Upper lobe of left lung (tissue), 6 donors: ENCODE measurements around the gene AMOTL2. TPM values are rescaled to one million over a fixed set of nuclear protein-coding genes. Genes with fewer than 3 reads are reported as not detected.

Experiments
- ATAC-seq, 2 donors: fragments of 200-7000 bp; cut with Tn5 transposase; one replicate each; pipeline ENCODE4 v1.9.1; 2022; ENCODE audit warnings: mild to moderate bottlenecking in 2 of 2, moderate library complexity in 2 of 2; ENCODE audit not compliant: low FRiP score in 2 of 2
- DNase-seq, 2 donors: peaks; one replicate each; pipeline ENCODE4 v3.0.0-alpha.2; 2019 to 2020
- H3K27ac ChIP-seq, 4 donors: fragments of 200-600 bp; sonication (generic); one replicate each; pipeline ENCODE4 v1.5.1; 2016 to 2019
- H3K27me3 ChIP-seq, 4 donors: fragments of 200-600 bp; sonication (generic); one replicate each; pipeline ENCODE4 v1.5.1; 2017 to 2019
- H3K36me3 ChIP-seq, 4 donors: fragments of 200-600 bp; sonication (generic); one replicate each; pipeline ENCODE4 v1.5.1; 2016 to 2019
- H3K4me1 ChIP-seq, 4 donors: fragments of 200-600 bp; sonication (generic); one replicate each; pipeline ENCODE4 v1.5.1; 2018 to 2019
- H3K4me3 ChIP-seq, 4 donors: fragments of 200-600 bp; sonication (generic); one replicate each; pipeline ENCODE4 v1.5.1; 2017 to 2019; ENCODE audit warnings: mild to moderate bottlenecking in 2 of 4, moderate library complexity in 1 of 4
- H3K9me3 ChIP-seq, 4 donors: fragments of 200-600 bp; sonication (generic); one replicate each; pipeline ENCODE4 v1.5.1; 2018 to 2019
- CTCF ChIP-seq, 6 experiments: fragments of 450-650 bp in 4 of 6; fragments of 200-600 bp in 2 of 6; sonication (generic) in 2 of 6; IDR thresholded peaks; one replicate each; pipeline ENCODE4 v1.5.1; 2016 to 2019; ENCODE audit warnings: antibody characterized with exemption in 6 of 6
- EP300 ChIP-seq, 4 donors: sonication (generic); formaldehyde crosslinking; IDR thresholded peaks; one replicate each; pipeline ENCODE4 v1.5.1; 2017; ENCODE audit warnings: antibody characterized with exemption in 4 of 4, control low read depth in 2 of 4
- POLR2A ChIP-seq, 4 donors: fragments of 450-650 bp; IDR thresholded peaks; one replicate each; pipeline ENCODE4 v1.5.1; 2016 to 2017; ENCODE audit warnings: antibody characterized with exemption in 4 of 4, mild to moderate bottlenecking in 2 of 4
- POLR2AphosphoS5 ChIP-seq, 2 donors: sonication (generic); formaldehyde crosslinking; IDR thresholded peaks; one replicate each; pipeline ENCODE4 v1.5.1; 2017; ENCODE audit warnings: antibody characterized with exemption in 2 of 2
- WGBS, 2 donors: methylation state at CpG; one replicate each; pipeline ENCODE4 v1.1.5; 2017 to 2018; 5-methylcytosine and 5-hydroxymethylcytosine counted together
- total RNA-seq, 6 donors: library from RNA; depleted of rRNA in 4 of 6; stranded (reverse); fragments of >200 nt in 4 of 6; gene quantifications; one replicate each; pipeline versions ENCODE4 v1.1.0 to v1.2.1, GENCODE V29; 2016 to 2021
- donor health status: DM: no; HTN: no; CAD: no; lungs with moderate emphysema.
- donor health status: DM: no; HTN: yes; CAD: no; lungs with severe emphysema.

Gene AMOTL2
- total RNA-seq, 6 donors from 2014 or later = 73.3 to 179 (median 132) TPM

- Histone ChIP-seq H3K27ac (peak overlapping the region; percentile 97 to 100 (median 98)), H3K4me1 (peaks cover 64 to 85% (median 68%) of the 10 kb centered on the region in 4 donors), H3K36me3 (peaks cover 27 to 37% (median 34%) of the 10 kb centered on the region in 4 donors), H3K27me3 (no peaks in the 10 kb centered on the region), H3K4me3 (peak overlapping the region; percentile 60 to 83 (median 78)), H3K9me3 (no peaks in the 10 kb centered on the region)
- DNase-seq (no peak), ATAC-seq (no peak)
- WGBS, 2 donors = 40 to 43% methylated on average over 7 to 9 of the region's 9 CpGs
- TF ChIP-seq POLR2A (IDR thresholded peaks at IDR 0.05) = no peak
- no peak for TF ChIP-seq CTCF (IDR thresholded peaks at IDR 0.05)
- TF ChIP-seq EP300 (IDR thresholded peaks at IDR 0.05) = no peak
- TF ChIP-seq POLR2AphosphoS5 (IDR thresholded peaks at IDR 0.05) = no peak
Measured at GRCh38 chr3:134372396-134373270, 1.6 kb downstream of the AMOTL2 start.

GRCh38 chr3:134371542-134372324 is 2.5 kb downstream of the AMOTL2 start:
- peaks cover 35 to 46% (median 42%) of the 10 kb centered on the region in 4 donors for H3K36me3 ChIP-seq
- peak overlapping the region; percentile 97 to 100 (median 98) for H3K27ac ChIP-seq
- H3K4me1 ChIP-seq = peaks cover 68 to 85% (median 69%) of the 10 kb centered on the region in 4 donors
- no peak for ATAC-seq
- 51 to 58% methylated on average over 5 to 7 of the region's 7 CpGs for WGBS, 2 donors
- TF ChIP-seq POLR2AphosphoS5 (IDR thresholded peaks at IDR 0.05) (no peak), EP300 (IDR thresholded peaks at IDR 0.05) (no peak), CTCF (IDR thresholded peaks at IDR 0.05) (peak in 1 of 6 experiments; percentile 11), POLR2A (IDR thresholded peaks at IDR 0.05) (peak in 1 of 4 donors; percentile 28)
- no peaks in the 10 kb centered on the region for H3K27me3 ChIP-seq
- DNase-seq = peak in 1 of 2 donors; percentile 20
- H3K4me3 ChIP-seq = peak overlapping the region in 3 of 4 donors; percentile 60 to 80 (median 76)
- H3K9me3 ChIP-seq = no peaks in the 10 kb centered on the region

- Histone ChIP-seq H3K4me1 (peaks cover 72 to 85% (median 76%) of the 10 kb centered on the region in 4 donors), H3K27me3 (no peaks in the 10 kb centered on the region), H3K27ac (peak overlapping the region; percentile 97 to 100 (median 98)), H3K36me3 (peaks cover 35 to 54% (median 51%) of the 10 kb centered on the region in 4 donors), H3K4me3 (peak overlapping the region in 2 of 4 donors; percentile 76 to 80), H3K9me3 (no peaks in the 10 kb centered on the region)
- ATAC-seq (no peak), DNase-seq (peak; percentile 38 to 83)
- TF ChIP-seq POLR2A (IDR thresholded peaks at IDR 0.05) (no peak), CTCF (IDR thresholded peaks at IDR 0.05) (no peak), POLR2AphosphoS5 (IDR thresholded peaks at IDR 0.05) (no peak), EP300 (IDR thresholded peaks at IDR 0.05) (no peak)
- WGBS, 2 donors = 71 to 73% methylated on average over 9 to 22 of the region's 34 CpGs
Measured at GRCh38 chr3:134370611-134371531, 3.4 kb downstream of the AMOTL2 start.

- Histone ChIP-seq H3K9me3 (no peaks in the 10 kb centered on the region), H3K27me3 (no peaks in the 10 kb centered on the region), H3K4me1 (peaks cover 74 to 85% (median 78%) of the 10 kb centered on the region in 4 donors), H3K4me3 (peak overlapping the region in 1 of 4 donors; percentile 80), H3K36me3 (peaks cover 35 to 63% (median 56%) of the 10 kb centered on the region in 4 donors), H3K27ac (peak overlapping the region; percentile 97 to 100 (median 98))
- no peak for TF ChIP-seq POLR2AphosphoS5 (IDR thresholded peaks at IDR 0.05)
- no peak for TF ChIP-seq CTCF (IDR thresholded peaks at IDR 0.05)
- no peak for TF ChIP-seq POLR2A (IDR thresholded peaks at IDR 0.05)
- TF ChIP-seq EP300 (IDR thresholded peaks at IDR 0.05) = no peak
- ATAC-seq (no peak), DNase-seq (no peak)
- 69 to 72% methylated on average over 2 of the region's 2 CpGs for WGBS, 2 donors
Measured at GRCh38 chr3:134369861-134370596, 4.2 kb downstream of the AMOTL2 start.
